H1 (cell line): Measurements from ENCODE around the gene TIFAB. TPM values are rescaled to one million over a fixed set of nuclear protein-coding genes. Genes with fewer than 3 reads are reported as not detected.

Source experiments
- GABPA ChIP-seq: IDR thresholded peaks from 2 replicates; pipeline ENCODE4 v1.6.1; 2011; ENCODE audit warnings: mild to moderate bottlenecking, low read length, moderate library complexity, borderline replicate concordance; ENCODE audit not compliant: insufficient read depth
- GTF2F1 ChIP-seq: IDR thresholded peaks from 2 replicates; pipeline ENCODE4 v1.6.1; 2012; ENCODE audit warnings: low read depth, low read length, improper control_type of control experiment, borderline replicate concordance
- JUN ChIP-seq: IDR thresholded peaks from 2 replicates; pipeline ENCODE4 v1.6.1; 2011; ENCODE audit warnings: low read depth, mild to moderate bottlenecking, improper control_type of control experiment, low read length
- NANOG ChIP-seq: IDR thresholded peaks from 2 replicates; pipeline ENCODE4 v1.6.1; 2011; ENCODE audit warnings: low read length, low read depth, mild to moderate bottlenecking, inconsistent platforms; ENCODE audit not compliant: insufficient read depth, poor library complexity, severe bottlenecking
- PHF8 ChIP-seq: fragments of 200-600 bp; sonication (generic); conservative IDR thresholded peaks from 2 replicates; pipeline ENCODE4 v1.7.1; 2012; ENCODE audit warnings: low read depth, mild to moderate bottlenecking, inconsistent platforms, low read length, moderate library complexity
- POU5F1 ChIP-seq: IDR thresholded peaks from 2 replicates; pipeline ENCODE4 v1.6.1; 2011; ENCODE audit warnings: low read depth, mild to moderate bottlenecking, low read length, moderate library complexity
- SIRT6 ChIP-seq: IDR thresholded peaks from one replicate; pipeline ENCODE4 v1.7.1; 2012; ENCODE audit warnings: low read length, inconsistent platforms
- SP2 ChIP-seq: IDR thresholded peaks from 2 replicates; pipeline ENCODE4 v1.6.1; 2012; ENCODE audit warnings: mild to moderate bottlenecking, low read length, inconsistent platforms
- SUZ12 ChIP-seq: fragments of 200-600 bp; sonication (generic); IDR thresholded peaks from 2 replicates; pipeline ENCODE4 v1.6.1; 2012; ENCODE audit warnings: mild to moderate bottlenecking, inconsistent platforms, low read length, moderate library complexity, mixed read lengths
- ZNF274 ChIP-seq: IDR thresholded peaks from 2 replicates; pipeline ENCODE4 v1.7.0; 2012; ENCODE audit warnings: low read length, borderline replicate concordance; ENCODE audit errors: extremely low read depth
- polyA plus RNA-seq, 7 experiments: library from polyadenylated mRNA; depleted of rRNA in 3 of 7; stranded (reverse) in 5 of 7; unstranded in 2 of 7; fragments of >200 nt in 5 of 7; fragments of 200-250 nt in 2 of 7; gene quantifications; 1 replicate in 5 of 7; 2 replicates in 1 of 7; 4 replicates in 1 of 7; pipeline versions ENCODE4 v1.2.1 to v1.2.3, GENCODE V29; 2011 to 2013; ENCODE audit warnings: missing spikeins in 2 of 7, mixed read lengths in 2 of 7
- total RNA-seq: library from RNA; stranded (reverse); fragmentation: NEBNext Ultra II Directional; extraction: Animal tissue kit (Norgen Biotek cat#: 25700); gene quantifications from 2 replicates; pipeline ENCODE4 v1.2.1, GENCODE V29; 2021
- TF ChIP-seq, protein P1 (sequence below): fragments of 300-600 bp; sonication (generic); IDR thresholded peaks from 2 replicates; pipeline ENCODE4 v1.7.1; 2012; ENCODE audit warnings: low read length, moderate library complexity, mild to moderate bottlenecking, inconsistent platforms; ENCODE audit not compliant: insufficient replicate concordance

TIFAB gene
- total and polyA plus RNA-seq, 2 of the 8 experiments (the other 6 are each of a cell fraction or from before 2014, with no cell fraction given) = not detected

DNA sequence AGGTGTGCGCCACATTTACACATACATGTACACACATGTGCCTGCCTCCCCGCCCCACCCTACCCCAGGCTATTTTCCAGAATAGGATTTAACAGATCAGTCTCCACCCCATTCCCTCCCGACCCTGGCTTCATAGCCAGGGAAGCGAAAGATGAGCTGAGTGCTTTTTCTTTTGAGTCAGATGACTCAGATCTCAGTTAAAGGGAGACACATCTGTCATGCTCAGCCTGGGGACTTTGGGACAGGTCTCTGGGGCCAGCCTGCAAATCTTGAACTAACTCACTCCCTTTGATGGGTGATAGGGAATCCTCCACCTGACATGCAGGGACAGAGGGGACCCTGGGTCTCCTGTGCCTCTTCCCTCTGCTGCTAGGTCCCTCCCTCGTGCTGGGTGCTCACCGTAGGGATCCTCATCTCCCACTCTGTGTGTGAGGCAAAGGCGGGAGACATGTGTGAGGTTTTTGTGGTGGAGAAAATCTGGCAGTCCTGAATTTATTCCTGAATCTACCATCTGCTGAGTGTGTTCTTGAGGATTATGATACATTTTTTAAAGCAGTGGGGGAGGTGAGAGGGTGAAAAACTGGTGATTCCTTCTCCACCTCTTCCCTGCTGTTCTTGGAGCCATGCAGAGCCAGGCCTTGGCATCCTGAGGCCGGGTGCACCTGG lies 46.0 kb upstream of the TIFAB start (continued):
- TF ChIP-seq, protein P1, sequence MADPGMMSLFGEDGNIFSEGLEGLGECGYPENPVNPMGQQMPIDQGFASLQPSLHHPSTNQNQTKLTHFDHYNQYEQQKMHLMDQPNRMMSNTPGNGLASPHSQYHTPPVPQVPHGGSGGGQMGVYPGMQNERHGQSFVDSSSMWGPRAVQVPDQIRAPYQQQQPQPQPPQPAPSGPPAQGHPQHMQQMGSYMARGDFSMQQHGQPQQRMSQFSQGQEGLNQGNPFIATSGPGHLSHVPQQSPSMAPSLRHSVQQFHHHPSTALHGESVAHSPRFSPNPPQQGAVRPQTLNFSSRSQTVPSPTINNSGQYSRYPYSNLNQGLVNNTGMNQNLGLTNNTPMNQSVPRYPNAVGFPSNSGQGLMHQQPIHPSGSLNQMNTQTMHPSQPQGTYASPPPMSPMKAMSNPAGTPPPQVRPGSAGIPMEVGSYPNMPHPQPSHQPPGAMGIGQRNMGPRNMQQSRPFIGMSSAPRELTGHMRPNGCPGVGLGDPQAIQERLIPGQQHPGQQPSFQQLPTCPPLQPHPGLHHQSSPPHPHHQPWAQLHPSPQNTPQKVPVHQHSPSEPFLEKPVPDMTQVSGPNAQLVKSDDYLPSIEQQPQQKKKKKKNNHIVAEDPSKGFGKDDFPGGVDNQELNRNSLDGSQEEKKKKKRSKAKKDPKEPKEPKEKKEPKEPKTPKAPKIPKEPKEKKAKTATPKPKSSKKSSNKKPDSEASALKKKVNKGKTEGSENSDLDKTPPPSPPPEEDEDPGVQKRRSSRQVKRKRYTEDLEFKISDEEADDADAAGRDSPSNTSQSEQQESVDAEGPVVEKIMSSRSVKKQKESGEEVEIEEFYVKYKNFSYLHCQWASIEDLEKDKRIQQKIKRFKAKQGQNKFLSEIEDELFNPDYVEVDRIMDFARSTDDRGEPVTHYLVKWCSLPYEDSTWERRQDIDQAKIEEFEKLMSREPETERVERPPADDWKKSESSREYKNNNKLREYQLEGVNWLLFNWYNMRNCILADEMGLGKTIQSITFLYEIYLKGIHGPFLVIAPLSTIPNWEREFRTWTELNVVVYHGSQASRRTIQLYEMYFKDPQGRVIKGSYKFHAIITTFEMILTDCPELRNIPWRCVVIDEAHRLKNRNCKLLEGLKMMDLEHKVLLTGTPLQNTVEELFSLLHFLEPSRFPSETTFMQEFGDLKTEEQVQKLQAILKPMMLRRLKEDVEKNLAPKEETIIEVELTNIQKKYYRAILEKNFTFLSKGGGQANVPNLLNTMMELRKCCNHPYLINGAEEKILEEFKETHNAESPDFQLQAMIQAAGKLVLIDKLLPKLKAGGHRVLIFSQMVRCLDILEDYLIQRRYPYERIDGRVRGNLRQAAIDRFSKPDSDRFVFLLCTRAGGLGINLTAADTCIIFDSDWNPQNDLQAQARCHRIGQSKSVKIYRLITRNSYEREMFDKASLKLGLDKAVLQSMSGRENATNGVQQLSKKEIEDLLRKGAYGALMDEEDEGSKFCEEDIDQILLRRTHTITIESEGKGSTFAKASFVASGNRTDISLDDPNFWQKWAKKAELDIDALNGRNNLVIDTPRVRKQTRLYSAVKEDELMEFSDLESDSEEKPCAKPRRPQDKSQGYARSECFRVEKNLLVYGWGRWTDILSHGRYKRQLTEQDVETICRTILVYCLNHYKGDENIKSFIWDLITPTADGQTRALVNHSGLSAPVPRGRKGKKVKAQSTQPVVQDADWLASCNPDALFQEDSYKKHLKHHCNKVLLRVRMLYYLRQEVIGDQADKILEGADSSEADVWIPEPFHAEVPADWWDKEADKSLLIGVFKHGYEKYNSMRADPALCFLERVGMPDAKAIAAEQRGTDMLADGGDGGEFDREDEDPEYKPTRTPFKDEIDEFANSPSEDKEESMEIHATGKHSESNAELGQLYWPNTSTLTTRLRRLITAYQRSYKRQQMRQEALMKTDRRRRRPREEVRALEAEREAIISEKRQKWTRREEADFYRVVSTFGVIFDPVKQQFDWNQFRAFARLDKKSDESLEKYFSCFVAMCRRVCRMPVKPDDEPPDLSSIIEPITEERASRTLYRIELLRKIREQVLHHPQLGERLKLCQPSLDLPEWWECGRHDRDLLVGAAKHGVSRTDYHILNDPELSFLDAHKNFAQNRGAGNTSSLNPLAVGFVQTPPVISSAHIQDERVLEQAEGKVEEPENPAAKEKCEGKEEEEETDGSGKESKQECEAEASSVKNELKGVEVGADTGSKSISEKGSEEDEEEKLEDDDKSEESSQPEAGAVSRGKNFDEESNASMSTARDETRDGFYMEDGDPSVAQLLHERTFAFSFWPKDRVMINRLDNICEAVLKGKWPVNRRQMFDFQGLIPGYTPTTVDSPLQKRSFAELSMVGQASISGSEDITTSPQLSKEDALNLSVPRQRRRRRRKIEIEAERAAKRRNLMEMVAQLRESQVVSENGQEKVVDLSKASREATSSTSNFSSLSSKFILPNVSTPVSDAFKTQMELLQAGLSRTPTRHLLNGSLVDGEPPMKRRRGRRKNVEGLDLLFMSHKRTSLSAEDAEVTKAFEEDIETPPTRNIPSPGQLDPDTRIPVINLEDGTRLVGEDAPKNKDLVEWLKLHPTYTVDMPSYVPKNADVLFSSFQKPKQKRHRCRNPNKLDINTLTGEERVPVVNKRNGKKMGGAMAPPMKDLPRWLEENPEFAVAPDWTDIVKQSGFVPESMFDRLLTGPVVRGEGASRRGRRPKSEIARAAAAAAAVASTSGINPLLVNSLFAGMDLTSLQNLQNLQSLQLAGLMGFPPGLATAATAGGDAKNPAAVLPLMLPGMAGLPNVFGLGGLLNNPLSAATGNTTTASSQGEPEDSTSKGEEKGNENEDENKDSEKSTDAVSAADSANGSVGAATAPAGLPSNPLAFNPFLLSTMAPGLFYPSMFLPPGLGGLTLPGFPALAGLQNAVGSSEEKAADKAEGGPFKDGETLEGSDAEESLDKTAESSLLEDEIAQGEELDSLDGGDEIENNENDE = no peak
- TF ChIP-seq POU5F1 (no peak), SUZ12 (no peak), ZNF274 (no peak), NANOG (no peak), JUN (no peak), SP2 (no peak), GTF2F1 (no peak), SIRT6 (no peak), GABPA (no peak), PHF8 (no peak)
